ENCODE results near the gene TP63. TPM values are rescaled to one million over a fixed set of nuclear protein-coding genes. Genes with fewer than 3 reads are reported as not detected.
"Not testable (repeated sequence)": the region's sequence is repeated elsewhere in the genome, so short reads cannot be mapped to it uniquely, and the experiment has no call there.

Gene TP63
- not detected in 2 replicates for polyA plus RNA-seq (2014; cell fraction: cytosol; rRNA removed)
- 0.09 TPM in 1 of 2 replicates, not detected in the other for polyA plus RNA-seq (2014; cell fraction: nucleus; rRNA removed)

- DNase-seq (ENCODE audit: low spot score): no peak
Observed at GRCh38 chr3:189631373-189631408, at the start of gene TP63. TSS of gene TP63 (plus strand) at chr3:189631389. CDS start at chr3:189631516, 127 bp downstream.

- DNase-seq (ENCODE audit: low spot score): no peak
Observed at GRCh38 chr3:189582179-189582578, 49.0 kb upstream of the TP63 start.

GRCh38 chr3:189584645-189585044 lies 46.5 kb upstream of the TP63 start:
- no peak for DNase-seq (ENCODE audit: low spot score)

- no peak for DNase-seq (ENCODE audit: low spot score)
Observed at GRCh38 chr3:189586941-189587663, 44.1 kb upstream of the TP63 start.

GRCh38 chr3:189587664-189588040 lies 43.5 kb upstream of the TP63 start:
- DNase-seq (ENCODE audit: low spot score): no peak

GRCh38 chr3:189588070-189588469 lies 43.1 kb upstream of the TP63 start:
- DNase-seq (ENCODE audit: low spot score): no peak

- no peak for DNase-seq (ENCODE audit: low spot score)
Observed at GRCh38 chr3:189588475-189589178, 42.6 kb upstream of the TP63 start.

- no peak for DNase-seq (ENCODE audit: low spot score)
Observed at GRCh38 chr3:189589179-189589569, 42.0 kb upstream of the TP63 start.

GRCh38 chr3:189590223-189590622 lies 41.0 kb upstream of the TP63 start:
- DNase-seq (ENCODE audit: low spot score): no peak

GRCh38 chr3:189593581-189593980 lies 37.6 kb upstream of the TP63 start:
- no peak for DNase-seq (ENCODE audit: low spot score)

GRCh38 chr3:189596078-189596979 lies 34.9 kb upstream of the TP63 start:
- DNase-seq (ENCODE audit: low spot score): not testable (repeated sequence)

GRCh38 chr3:189597918-189598317 lies 33.3 kb upstream of the TP63 start:
- DNase-seq (ENCODE audit: low spot score): no peak

GRCh38 chr3:189598530-189599225 lies 32.5 kb upstream of the TP63 start:
- no peak for DNase-seq (ENCODE audit: low spot score)

GRCh38 chr3:189602471-189602870 lies 28.7 kb upstream of the TP63 start:
- DNase-seq (ENCODE audit: low spot score): no peak

GRCh38 chr3:189605717-189606116 lies 25.5 kb upstream of the TP63 start:
- DNase-seq (ENCODE audit: low spot score): no peak

GRCh38 chr3:189606774-189607173 lies 24.4 kb upstream of the TP63 start:
- DNase-seq (ENCODE audit: low spot score): no peak

GRCh38 chr3:189612641-189613040 lies 18.5 kb upstream of the TP63 start:
- not testable (repeated sequence) for DNase-seq (ENCODE audit: low spot score)

GRCh38 chr3:189613122-189613521 lies 18.1 kb upstream of the TP63 start:
- DNase-seq (ENCODE audit: low spot score): no peak

GRCh38 chr3:189621948-189622603 lies 9.1 kb upstream of the TP63 start:
- no peak for DNase-seq (ENCODE audit: low spot score)

GRCh38 chr3:189622629-189623028 lies 8.6 kb upstream of the TP63 start:
- no peak for DNase-seq (ENCODE audit: low spot score)

- DNase-seq (ENCODE audit: low spot score): no peak
Observed at GRCh38 chr3:189624130-189624529, 7.1 kb upstream of the TP63 start.

GRCh38 chr3:189625071-189625470 lies 6.1 kb upstream of the TP63 start:
- no peak for DNase-seq (ENCODE audit: low spot score)
